Endothelial cell of umbilical vein (primary cell): ENCODE data around the gene NRGN.

Experiments used
- EZH2 ChIP-seq: IDR thresholded peaks from 2 replicates; pipeline ENCODE4 v1.6.1; 2012; ENCODE audit warnings: borderline replicate concordance, low read depth, mild to moderate bottlenecking, moderate library complexity, low read length, inconsistent platforms; ENCODE audit not compliant: severe bottlenecking
- FOS ChIP-seq: IDR thresholded peaks from 2 replicates; pipeline ENCODE4 v1.6.1; 2011; ENCODE audit warnings: mild to moderate bottlenecking, low read length, moderate library complexity, borderline replicate concordance; ENCODE audit not compliant: insufficient read depth
- JUN ChIP-seq: IDR thresholded peaks from 2 replicates; pipeline ENCODE4 v1.6.1; 2011; ENCODE audit warnings: borderline replicate concordance, low read depth; ENCODE audit not compliant: insufficient read length, insufficient read depth
- MAX ChIP-seq: IDR thresholded peaks from 2 replicates; pipeline ENCODE4 v1.6.1; 2011; ENCODE audit not compliant: insufficient read depth, insufficient read length
- MYC ChIP-seq: IDR thresholded peaks from one replicate; pipeline ENCODE4 v1.6.1; 2011; ENCODE audit warnings: mild to moderate bottlenecking, low read depth, low read length
- POLR2A ChIP-seq: IDR thresholded peaks from 2 replicates; pipeline ENCODE4 v1.6.1; 2012; ENCODE audit warnings: low read depth, mild to moderate bottlenecking, control low read depth, low read length
- POLR2AphosphoS5 ChIP-seq: IDR thresholded peaks from 2 replicates; pipeline ENCODE4 v1.6.1; 2012; ENCODE audit warnings: low read depth, mild to moderate bottlenecking, control low read depth, low read length, moderate library complexity; ENCODE audit not compliant: insufficient read depth
- TF ChIP-seq, protein P1 (sequence below), 2 donors: IDR thresholded peaks; 1 replicate in 1 of 2; 2 replicates in 1 of 2; pipeline ENCODE4 v1.5.1; 2011; ENCODE audit warnings: low read length in 2 of 2, mild to moderate bottlenecking in 2 of 2, moderate library complexity in 2 of 2, control low read depth in 1 of 2, inconsistent platforms in 1 of 2, low read depth in 1 of 2; ENCODE audit not compliant: insufficient read depth in 1 of 2; ENCODE audit errors: extremely low read depth in 1 of 2

DNA sequence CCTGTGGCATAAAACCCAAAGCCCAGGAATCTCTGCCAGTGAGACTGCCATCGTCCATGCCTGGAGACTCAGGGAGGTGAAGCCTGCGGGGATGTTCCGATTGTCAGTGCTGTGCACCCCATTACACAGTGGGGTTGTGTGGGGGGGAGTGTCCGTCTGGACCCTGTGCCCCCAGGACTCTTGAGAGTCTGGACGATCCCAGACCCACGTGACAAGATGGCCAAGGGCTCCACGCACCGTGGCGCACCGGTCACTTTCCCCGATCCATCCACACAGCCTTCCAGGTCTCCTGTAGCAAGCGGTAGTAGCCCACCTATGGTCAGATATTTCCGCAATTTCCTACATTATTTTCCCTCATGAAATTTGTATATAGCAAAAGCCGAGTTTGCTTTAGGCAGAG is 20.9 kb upstream of the NRGN start:
- TF ChIP-seq, protein P1, sequence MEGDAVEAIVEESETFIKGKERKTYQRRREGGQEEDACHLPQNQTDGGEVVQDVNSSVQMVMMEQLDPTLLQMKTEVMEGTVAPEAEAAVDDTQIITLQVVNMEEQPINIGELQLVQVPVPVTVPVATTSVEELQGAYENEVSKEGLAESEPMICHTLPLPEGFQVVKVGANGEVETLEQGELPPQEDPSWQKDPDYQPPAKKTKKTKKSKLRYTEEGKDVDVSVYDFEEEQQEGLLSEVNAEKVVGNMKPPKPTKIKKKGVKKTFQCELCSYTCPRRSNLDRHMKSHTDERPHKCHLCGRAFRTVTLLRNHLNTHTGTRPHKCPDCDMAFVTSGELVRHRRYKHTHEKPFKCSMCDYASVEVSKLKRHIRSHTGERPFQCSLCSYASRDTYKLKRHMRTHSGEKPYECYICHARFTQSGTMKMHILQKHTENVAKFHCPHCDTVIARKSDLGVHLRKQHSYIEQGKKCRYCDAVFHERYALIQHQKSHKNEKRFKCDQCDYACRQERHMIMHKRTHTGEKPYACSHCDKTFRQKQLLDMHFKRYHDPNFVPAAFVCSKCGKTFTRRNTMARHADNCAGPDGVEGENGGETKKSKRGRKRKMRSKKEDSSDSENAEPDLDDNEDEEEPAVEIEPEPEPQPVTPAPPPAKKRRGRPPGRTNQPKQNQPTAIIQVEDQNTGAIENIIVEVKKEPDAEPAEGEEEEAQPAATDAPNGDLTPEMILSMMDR (IDR thresholded peaks at IDR 0.05; ENCODE audit: extremely low read depth in 1 of 2, insufficient read depth in 1 of 2, low read depth in 1 of 2, low read length in 2 of 2): no peak
- TF ChIP-seq MYC: no peak
- TF ChIP-seq EZH2: no peak
- TF ChIP-seq POLR2A: no peak
- no peak for TF ChIP-seq POLR2AphosphoS5
- TF ChIP-seq FOS: no peak
- TF ChIP-seq MAX: no peak
- TF ChIP-seq JUN: no peak
